Brain microvascular endothelial cell (primary cell): ENCODE results near the gene HAUS7.

Experiments
- DNase-seq: peaks from one replicate; pipeline ENCODE4 v3.0.0-alpha.2; 2020
- H3K27ac ChIP-seq: fragments of 250-450 bp; sonication (Bioruptor Pico); 2 replicates; pipeline ENCODE4 v1.5.1; 2020; ENCODE audit warnings: mild to moderate bottlenecking, moderate library complexity
- H3K27me3 ChIP-seq: fragments of 250-450 bp; sonication (Bioruptor Pico); replicated peaks from 2 replicates; pipeline ENCODE4 v1.5.1; 2020; ENCODE audit warnings: mild to moderate bottlenecking
- H3K36me3 ChIP-seq: fragments of 250-450 bp; sonication (Bioruptor Pico); replicated peaks from 2 replicates; pipeline ENCODE4 v1.5.1; 2020; ENCODE audit warnings: mild to moderate bottlenecking
- H3K4me3 ChIP-seq: 2 replicates; pipeline ENCODE4 v1.5.1; 2011; ENCODE audit warnings: low read depth, mild to moderate bottlenecking, control low read depth, low read length, moderate library complexity
- in situ Hi-C: cut with HindIII; loops from 2 replicates; pipeline ENCODE4 v1.10.0; 2017; ENCODE audit warnings: low sequenced_read_pairs, low pct_ligation_motif_present
- TF ChIP-seq, protein P1 (sequence below): IDR thresholded peaks from 2 replicates; pipeline ENCODE4 v1.5.1; 2011; ENCODE audit warnings: low read depth, mild to moderate bottlenecking, moderate library complexity, low read length, control low read depth, inconsistent platforms; ENCODE audit errors: missing control alignments

The HAUS7 gene

DNA sequence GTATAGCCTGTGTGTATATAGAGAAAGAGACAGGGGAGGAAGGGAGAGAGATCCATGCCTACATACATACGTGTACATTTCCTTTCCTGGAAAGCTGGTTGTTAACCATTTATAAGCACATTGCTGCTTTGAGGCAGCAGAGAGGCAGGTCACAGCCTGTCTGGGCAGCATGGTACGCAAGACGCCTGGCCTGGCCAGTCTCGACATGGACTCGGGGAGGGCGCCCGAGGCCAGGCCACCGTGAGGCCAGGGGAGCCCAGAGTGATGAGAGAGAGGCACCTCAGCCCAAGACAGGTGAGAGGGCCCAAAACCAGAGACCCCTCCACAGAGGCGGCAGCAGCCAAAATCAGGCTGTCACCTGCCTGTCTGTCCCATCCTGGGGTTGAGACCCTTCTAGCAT is 28.4 kb downstream of the HAUS7 start:
- in situ Hi-C loops = no loop called here
- no peak overlapping the region for H3K27ac ChIP-seq
- no peak overlapping the region for H3K4me3 ChIP-seq
- DNase-seq = no peak
- H3K27me3 ChIP-seq = no peaks in the 10 kb centered on the region
- H3K36me3 ChIP-seq = no peaks in the 10 kb centered on the region
- TF ChIP-seq, protein P1, sequence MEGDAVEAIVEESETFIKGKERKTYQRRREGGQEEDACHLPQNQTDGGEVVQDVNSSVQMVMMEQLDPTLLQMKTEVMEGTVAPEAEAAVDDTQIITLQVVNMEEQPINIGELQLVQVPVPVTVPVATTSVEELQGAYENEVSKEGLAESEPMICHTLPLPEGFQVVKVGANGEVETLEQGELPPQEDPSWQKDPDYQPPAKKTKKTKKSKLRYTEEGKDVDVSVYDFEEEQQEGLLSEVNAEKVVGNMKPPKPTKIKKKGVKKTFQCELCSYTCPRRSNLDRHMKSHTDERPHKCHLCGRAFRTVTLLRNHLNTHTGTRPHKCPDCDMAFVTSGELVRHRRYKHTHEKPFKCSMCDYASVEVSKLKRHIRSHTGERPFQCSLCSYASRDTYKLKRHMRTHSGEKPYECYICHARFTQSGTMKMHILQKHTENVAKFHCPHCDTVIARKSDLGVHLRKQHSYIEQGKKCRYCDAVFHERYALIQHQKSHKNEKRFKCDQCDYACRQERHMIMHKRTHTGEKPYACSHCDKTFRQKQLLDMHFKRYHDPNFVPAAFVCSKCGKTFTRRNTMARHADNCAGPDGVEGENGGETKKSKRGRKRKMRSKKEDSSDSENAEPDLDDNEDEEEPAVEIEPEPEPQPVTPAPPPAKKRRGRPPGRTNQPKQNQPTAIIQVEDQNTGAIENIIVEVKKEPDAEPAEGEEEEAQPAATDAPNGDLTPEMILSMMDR = no peak

DNA sequence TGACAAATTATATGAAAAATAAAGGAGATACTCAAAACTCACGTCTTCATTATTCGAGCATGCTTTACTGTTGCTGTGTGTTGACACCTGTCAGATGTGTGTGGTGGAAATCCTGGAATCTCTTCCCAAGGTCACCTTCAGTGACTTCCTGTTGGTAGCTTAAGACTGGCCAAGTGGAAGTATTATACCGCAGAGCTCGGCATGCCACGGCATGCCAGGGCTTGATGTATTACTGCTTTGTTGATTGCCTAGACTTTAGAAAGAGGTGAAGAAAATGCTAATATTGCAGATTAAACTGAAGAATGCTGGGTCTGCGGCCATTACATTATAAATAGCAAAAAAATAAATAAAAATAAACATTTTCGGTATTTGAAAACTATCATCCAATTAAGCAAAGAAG is 29.1 kb downstream of the HAUS7 start:
- DNase-seq = no peak
- Histone ChIP-seq H3K27ac (no peak overlapping the region), H3K27me3 (no peaks in the 10 kb centered on the region), H3K36me3 (no peaks in the 10 kb centered on the region), H3K4me3 (no peak overlapping the region)
- TF ChIP-seq, protein P1 = no peak
- in situ Hi-C loops = no loop called here

DNA sequence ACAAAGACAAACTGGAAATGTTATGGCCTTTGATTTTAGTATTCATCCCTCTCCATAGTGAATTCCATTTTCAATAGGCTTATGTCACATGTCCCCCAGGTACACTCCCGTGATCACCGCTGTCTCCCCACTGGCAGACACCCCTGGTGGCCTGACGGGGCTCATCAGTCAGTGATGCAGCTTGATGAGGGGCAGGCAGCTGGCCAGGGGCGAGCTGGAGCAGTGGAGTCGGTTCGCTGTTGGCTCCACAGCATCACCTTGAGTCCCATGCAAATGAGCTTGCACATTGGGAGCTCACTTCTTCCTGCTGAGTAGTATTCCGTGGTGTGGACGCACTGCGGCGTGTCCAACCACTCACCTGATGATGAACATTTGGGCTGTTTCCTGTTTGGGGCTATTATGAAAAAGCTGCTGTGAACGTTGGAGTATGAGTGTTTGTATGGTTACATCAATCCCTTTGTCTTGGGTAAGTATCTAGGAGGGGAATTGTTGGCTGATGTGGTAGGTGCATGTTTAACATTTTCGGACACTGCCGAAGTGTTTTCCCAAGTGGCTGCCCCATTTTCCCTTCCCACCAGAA is 29.7 kb downstream of the HAUS7 start:
- TF ChIP-seq, protein P1 = no peak
- in situ Hi-C loops = no loop called here
- no peak for DNase-seq
- H3K27me3 ChIP-seq = no peaks in the 10 kb centered on the region
- no peaks in the 10 kb centered on the region for H3K36me3 ChIP-seq
- H3K4me3 ChIP-seq = no peak overlapping the region
- H3K27ac ChIP-seq = no peak overlapping the region

DNA sequence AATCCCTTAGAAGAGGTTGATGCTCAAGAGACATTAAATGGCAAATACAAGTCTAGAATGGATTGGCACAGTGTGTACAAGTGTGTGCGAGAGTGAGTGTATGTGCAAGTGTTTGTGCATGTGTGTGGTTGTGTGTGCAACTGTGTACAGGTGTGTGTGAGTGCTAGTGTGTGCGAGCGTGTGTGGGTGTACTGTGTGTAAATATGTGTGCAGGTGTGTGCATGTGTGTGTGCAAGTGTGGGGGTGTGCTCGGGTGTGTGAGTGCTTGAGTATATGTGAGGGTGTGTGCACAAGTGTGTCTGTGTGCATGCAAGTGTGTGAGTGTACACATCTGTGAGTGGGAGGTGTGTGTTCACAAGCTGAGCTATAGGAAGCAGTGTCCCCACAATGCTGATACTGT is 30.4 kb downstream of the HAUS7 start:
- in situ Hi-C loops = no loop called here
- Histone ChIP-seq H3K27ac (no peak overlapping the region), H3K4me3 (no peak overlapping the region), H3K36me3 (no peaks in the 10 kb centered on the region), H3K27me3 (no peaks in the 10 kb centered on the region)
- TF ChIP-seq, protein P1 = no peak
- no peak for DNase-seq

DNA sequence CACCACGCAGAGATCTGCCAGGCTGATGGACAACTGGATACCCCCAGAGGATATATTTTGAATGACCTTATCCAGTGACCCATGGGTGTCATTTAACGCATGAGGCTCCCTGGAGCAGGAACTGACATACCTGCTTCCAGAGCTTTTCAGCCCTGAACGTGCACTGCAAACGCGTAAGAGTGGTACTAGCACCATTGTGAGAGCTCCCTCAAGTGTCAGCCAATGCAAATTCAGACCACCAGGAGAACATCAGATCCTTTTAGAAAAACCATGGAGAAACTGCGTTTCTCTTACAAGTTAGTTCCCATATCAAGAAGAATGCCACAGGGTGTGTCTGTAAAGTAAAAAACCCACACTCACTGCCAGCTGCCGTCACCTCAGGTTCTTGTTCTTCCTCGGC is 31.8 kb downstream of the HAUS7 start:
- in situ Hi-C loops = no loop called here
- Histone ChIP-seq H3K27ac (no peak overlapping the region), H3K4me3 (no peak overlapping the region), H3K27me3 (no peaks in the 10 kb centered on the region), H3K36me3 (no peaks in the 10 kb centered on the region)
- no peak for DNase-seq
- TF ChIP-seq, protein P1 = peak; percentile 60

DNA sequence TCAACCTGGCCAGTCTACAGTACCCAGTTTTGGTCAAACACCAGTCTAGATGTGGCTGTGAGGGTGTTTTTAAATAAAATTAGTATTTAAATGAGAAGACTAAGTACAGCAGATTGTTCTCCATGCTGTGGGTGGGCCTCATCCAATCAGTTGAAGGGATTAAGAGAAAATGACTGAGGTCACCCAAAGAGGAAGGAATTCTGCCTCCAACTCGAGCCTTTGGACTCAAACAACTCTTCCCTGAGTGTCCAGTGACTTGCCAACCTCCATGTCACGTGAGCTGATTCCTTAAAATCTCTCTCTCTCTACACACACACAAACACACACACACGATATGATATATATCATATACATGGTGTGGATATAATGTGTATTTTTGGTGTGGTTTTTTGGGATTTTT is 34.5 kb downstream of the HAUS7 start:
- in situ Hi-C loops = no loop called here
- Histone ChIP-seq H3K4me3 (no peak overlapping the region), H3K27ac (no peak overlapping the region), H3K27me3 (no peaks in the 10 kb centered on the region), H3K36me3 (no peaks in the 10 kb centered on the region)
- DNase-seq = no peak
- TF ChIP-seq, protein P1 = no peak
